GM23338 (cell line): ENCODE data around the gene PITX1. TPM values are rescaled to one million over a fixed set of nuclear protein-coding genes. Genes with fewer than 3 reads are reported as not detected.

ENCODE experiments used
- ATAC-seq: fragments of 200-7000 bp; cut with Tn5 transposase; 3 replicates; pipeline ENCODE4 v1.9.1; 2020
- DNase-seq: peaks from one replicate; pipeline ENCODE4 v3.0.0-alpha.2; 2015; ENCODE audit warnings: low spot score
- H2AFZ ChIP-seq: fragments of 200-600 bp; sonication (generic); 2 replicates; pipeline ENCODE4 v1.8.0; 2016; ENCODE audit warnings: antibody characterized with exemption, mild to moderate bottlenecking, moderate library complexity
- H3F3A ChIP-seq: fragments of 200-600 bp; sonication (generic); replicated peaks from 2 replicates; pipeline ENCODE4 v1.8.0; 2017; ENCODE audit warnings: antibody characterized with exemption, mixed run types, low read depth
- H3K27ac ChIP-seq: fragments of 200-600 bp; sonication (generic); 2 replicates; pipeline ENCODE4 v1.6.1; 2016; ENCODE audit warnings: low read depth
- H3K27me3 ChIP-seq: fragments of 200-600 bp; sonication (generic); 2 replicates; pipeline ENCODE4 v1.8.0; 2016; ENCODE audit warnings: mild to moderate bottlenecking, mixed run types, moderate library complexity; ENCODE audit not compliant: insufficient read depth
- H3K36me3 ChIP-seq: fragments of 200-600 bp; sonication (generic); 2 replicates; pipeline ENCODE4 v1.8.0; 2016; ENCODE audit warnings: mild to moderate bottlenecking; ENCODE audit not compliant: insufficient read depth
- H3K4me1 ChIP-seq: fragments of 200-600 bp; sonication (generic); 2 replicates; pipeline ENCODE4 v1.8.0; 2016; ENCODE audit warnings: mild to moderate bottlenecking, moderate library complexity; ENCODE audit not compliant: insufficient read depth
- H3K4me2 ChIP-seq: fragments of 200-600 bp; sonication (generic); 2 replicates; pipeline ENCODE4 v1.7.1; 2017; ENCODE audit warnings: mixed run types
- H3K4me3 ChIP-seq: fragments of 200-600 bp; sonication (generic); 2 replicates; pipeline ENCODE4 v1.6.1; 2016; ENCODE audit warnings: mixed run types
- H3K79me2 ChIP-seq: fragments of 200-600 bp; sonication (generic); replicated peaks from 2 replicates; pipeline ENCODE4 v1.8.0; 2017; ENCODE audit warnings: mild to moderate bottlenecking; ENCODE audit not compliant: insufficient read depth
- H3K9me2 ChIP-seq: fragments of 200-600 bp; sonication (generic); 2 replicates; pipeline ENCODE4 v1.8.0; 2017; ENCODE audit not compliant: insufficient read depth
- H4K20me1 ChIP-seq: fragments of 200-600 bp; sonication (generic); replicated peaks from 2 replicates; pipeline ENCODE4 v1.8.0; 2017; ENCODE audit warnings: mild to moderate bottlenecking; ENCODE audit not compliant: insufficient read depth
- H3K27ac Mint-ChIP-seq: 2 replicates; pipeline ENCODE4 v1.8.0; 2020; ENCODE audit warnings: inconsistent platforms, mild to moderate bottlenecking, moderate library complexity, mixed read lengths
- H3K27me3 Mint-ChIP-seq: 3 replicates; pipeline ENCODE4 v1.8.0; 2022; ENCODE audit warnings: low read depth, mild to moderate bottlenecking, moderate library complexity, mixed read lengths, inconsistent platforms; ENCODE audit not compliant: insufficient read depth, poor library complexity
- H3K36me3 Mint-ChIP-seq: 3 replicates; pipeline ENCODE4 v1.8.0; 2021; ENCODE audit warnings: low read depth, mild to moderate bottlenecking, inconsistent platforms, moderate library complexity, mixed read lengths
- H3K4me1 Mint-ChIP-seq: 3 replicates; pipeline ENCODE4 v1.8.0; 2020; ENCODE audit warnings: mild to moderate bottlenecking, inconsistent platforms, mixed read lengths
- H3K4me3 Mint-ChIP-seq: 3 replicates; pipeline ENCODE4 v1.8.0; 2021; ENCODE audit warnings: moderate library complexity, mild to moderate bottlenecking, inconsistent platforms, mixed read lengths
- H3K9me3 Mint-ChIP-seq: 3 replicates; pipeline ENCODE4 v1.8.0; 2020; ENCODE audit warnings: moderate library complexity, mild to moderate bottlenecking, inconsistent platforms, mixed read lengths
- CREB1 ChIP-seq: fragments of 250-450 bp; sonication (Bioruptor Pico); IDR thresholded peaks from 2 replicates; pipeline ENCODE4 v1.5.0; 2020; ENCODE audit warnings: low read depth, mild to moderate bottlenecking, moderate library complexity
- CTCF ChIP-seq, 2 experiments: fragments of 200-600 bp in 1 of 2; sonication (generic) in 1 of 2; conservative IDR thresholded peaks; 2 replicates each; pipeline versions ENCODE4 v1.5.1 to v1.6.1; 2016 to 2017; ENCODE audit warnings: antibody characterized with exemption in 2 of 2, low read depth in 2 of 2, mild to moderate bottlenecking in 2 of 2, moderate library complexity in 1 of 2
- EZH2 ChIP-seq: fragments of 200-600 bp; sonication (generic); IDR thresholded peaks from one replicate; pipeline ENCODE4 v1.8.0; 2017; ENCODE audit warnings: antibody characterized with exemption, mild to moderate bottlenecking, low read depth; ENCODE audit not compliant: unreplicated experiment
- EZH2phosphoT487 ChIP-seq: fragments of 200-600 bp; sonication (generic); IDR thresholded peaks from one replicate; pipeline ENCODE4 v1.8.1; 2018; ENCODE audit warnings: antibody characterized with exemption; ENCODE audit not compliant: unreplicated experiment
- JUNB ChIP-seq: IDR thresholded peaks from one replicate; pipeline ENCODE4 v1.6.1; 2016; ENCODE audit warnings: antibody characterized with exemption; ENCODE audit not compliant: unreplicated experiment
- NANOG ChIP-seq: IDR thresholded peaks from 2 replicates; pipeline ENCODE4 v1.6.1; 2016; ENCODE audit warnings: antibody characterized with exemption, borderline replicate concordance
- POLR2AphosphoS5 ChIP-seq: IDR thresholded peaks from 2 replicates; pipeline ENCODE4 v1.6.1; 2016; ENCODE audit warnings: antibody characterized with exemption, low read depth
- REST ChIP-seq: IDR thresholded peaks from one replicate; pipeline ENCODE4 v1.6.1; 2018; ENCODE audit warnings: antibody characterized with exemption; ENCODE audit not compliant: unreplicated experiment
- STAT1 ChIP-seq: IDR thresholded peaks from one replicate; pipeline ENCODE4 v1.6.1; 2016; ENCODE audit warnings: antibody characterized with exemption; ENCODE audit not compliant: unreplicated experiment
- ZNF114 ChIP-seq: fragments of 250-450 bp; sonication (Bioruptor Pico); IDR thresholded peaks from 2 replicates; pipeline ENCODE4 v1.5.0; 2020; ENCODE audit warnings: mild to moderate bottlenecking, moderate library complexity
- ZNF331 ChIP-seq: fragments of 250-450 bp; sonication (Bioruptor Pico); IDR thresholded peaks from 2 replicates; pipeline ENCODE4 v1.5.0; 2020; ENCODE audit warnings: low read depth, mild to moderate bottlenecking, moderate library complexity
- ZNF462 ChIP-seq: fragments of 250-450 bp; sonication (Bioruptor Pico); IDR thresholded peaks from 2 replicates; pipeline ENCODE4 v1.5.0; 2020; ENCODE audit warnings: mild to moderate bottlenecking, moderate library complexity
- polyA plus RNA-seq: library from polyadenylated mRNA; unstranded; fragments of >200 nt; fragmentation: Nextera tagmentation; extraction: Ambion mirVana; gene quantifications from 2 replicates; pipeline ENCODE4 v1.2.1, GENCODE V29; 2016
- total RNA-seq: library from RNA; depleted of rRNA; stranded (reverse); fragments of >200 nt; shearing (Covaris generic); gene quantifications from 2 replicates; pipeline ENCODE4 v1.2.3, GENCODE V29; 2014

Gene PITX1
- total and polyA plus RNA-seq, 2 experiments from 2014 or later = not detected

- Mint-ChIP-seq H3K9me3 (no peaks in the 10 kb centered on the region; the same call in 2 of the 3 replicates), H3K4me1 (peaks cover 14% of the 10 kb centered on the region), H3K4me3 (no peak overlapping the region), H3K36me3 (no peaks in the 10 kb centered on the region), H3K27ac (no peak overlapping the region), H3K27me3 (peaks cover 58% of the 10 kb centered on the region)
- Histone ChIP-seq H3K79me2 (no peaks in the 10 kb centered on the region), H3K9me2 (no peaks in the 10 kb centered on the region), H3K27me3 (peaks cover 61% of the 10 kb centered on the region), H2AFZ (no peak overlapping the region), H3K4me1 (no peaks in the 10 kb centered on the region), H3F3A (no peaks in the 10 kb centered on the region), H3K27ac (no peak overlapping the region), H4K20me1 (peaks cover 7% of the 10 kb centered on the region; the same call in 1 of the 2 replicates), H3K36me3 (no peaks in the 10 kb centered on the region), H3K4me3 (no peak overlapping the region), H3K4me2 (no peak overlapping the region)
- no peak for ATAC-seq
- no peak for DNase-seq
- no peak for TF ChIP-seq CREB1 (CRISPR knock-in tag)
- no peak for TF ChIP-seq CTCF (conservative IDR thresholded peaks at IDR 0.05; ENCODE audit: low read depth in 2 of 2)
- no peak for TF ChIP-seq STAT1
- no peak for TF ChIP-seq POLR2AphosphoS5
- no peak for TF ChIP-seq ZNF462 (CRISPR knock-in tag)
- no peak for TF ChIP-seq NANOG
- no peak for TF ChIP-seq REST
- no peak for TF ChIP-seq JUNB
- TF ChIP-seq ZNF114 = no peak
- no peak for TF ChIP-seq EZH2phosphoT487
- TF ChIP-seq EZH2 = no peak
- TF ChIP-seq ZNF331 (CRISPR knock-in tag) = no peak
Measured at GRCh38 chr5:135051872-135052271, 17.8 kb upstream of the PITX1 start.
